HG03139 (cell line): ENCODE data around the gene DENND1A.
"Not testable (repeated sequence)": the region's sequence is repeated elsewhere in the genome, so short reads cannot be mapped to it uniquely, and the experiment has no call there.

ENCODE experiments used
- ATAC-seq: cut with Tn5 transposase; IDR thresholded peaks from one replicate; pipeline ENCODE4 v1.9.1; 2021; ENCODE audit not compliant: unreplicated experiment

The DENND1A gene

DNA sequence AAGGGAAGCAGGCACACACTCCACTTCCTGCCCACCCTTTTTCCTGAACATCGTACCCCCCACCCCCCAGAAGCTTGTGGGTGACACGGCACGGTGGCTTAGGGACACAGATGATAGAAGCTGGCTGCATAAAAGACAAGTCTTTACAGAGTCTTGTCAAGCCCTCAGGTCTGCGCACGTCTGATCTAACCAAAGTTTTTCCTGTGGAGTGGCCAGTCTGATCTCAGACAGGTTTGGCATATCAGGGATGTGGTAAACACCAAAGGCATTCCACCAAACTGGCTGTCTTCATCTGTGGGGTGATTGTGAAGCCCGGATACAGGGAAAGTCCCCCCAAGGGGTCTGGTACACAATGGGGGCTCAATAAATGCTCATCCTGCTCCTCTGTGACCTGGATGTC is 523.9 kb downstream of the DENND1A start:
- ATAC-seq = no peak

- no peak for ATAC-seq
Observed at GRCh38 chr9:123402981-123403509, 526.9 kb downstream of the DENND1A start.

- no peak for ATAC-seq
Observed at GRCh38 chr9:123401879-123402513, 527.9 kb downstream of the DENND1A start.

GRCh38 chr9:123400926-123401503 is 528.9 kb downstream of the DENND1A start:
- ATAC-seq = no peak

DNA sequence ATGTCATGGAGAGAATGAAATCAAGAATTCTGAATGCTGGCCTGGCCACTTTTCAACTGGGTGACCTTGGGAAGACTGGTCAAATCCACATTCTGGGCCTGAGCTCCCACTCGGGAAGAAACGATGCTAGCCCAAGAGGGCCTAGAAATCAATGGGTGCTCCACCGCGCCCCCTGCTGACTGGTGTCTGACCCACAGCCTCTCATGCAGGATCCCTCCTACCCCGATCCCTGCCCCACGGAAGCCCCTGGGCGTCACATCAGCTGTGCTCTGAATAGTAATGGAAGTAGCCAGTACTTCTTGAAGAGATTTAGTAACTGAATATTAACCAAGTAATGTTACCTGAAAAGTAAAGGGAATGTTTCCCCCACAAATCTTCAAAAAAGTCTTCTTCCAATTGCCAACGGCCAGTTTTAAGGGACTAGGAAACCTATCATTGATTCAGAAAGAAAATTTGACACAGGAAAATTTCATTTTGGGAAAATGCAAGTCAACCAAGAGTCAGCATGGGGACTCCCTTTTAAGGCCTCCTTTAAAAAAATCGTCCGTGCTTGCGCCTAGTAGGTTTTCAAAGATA is 530.0 kb downstream of the DENND1A start:
- ATAC-seq = no peak

DNA sequence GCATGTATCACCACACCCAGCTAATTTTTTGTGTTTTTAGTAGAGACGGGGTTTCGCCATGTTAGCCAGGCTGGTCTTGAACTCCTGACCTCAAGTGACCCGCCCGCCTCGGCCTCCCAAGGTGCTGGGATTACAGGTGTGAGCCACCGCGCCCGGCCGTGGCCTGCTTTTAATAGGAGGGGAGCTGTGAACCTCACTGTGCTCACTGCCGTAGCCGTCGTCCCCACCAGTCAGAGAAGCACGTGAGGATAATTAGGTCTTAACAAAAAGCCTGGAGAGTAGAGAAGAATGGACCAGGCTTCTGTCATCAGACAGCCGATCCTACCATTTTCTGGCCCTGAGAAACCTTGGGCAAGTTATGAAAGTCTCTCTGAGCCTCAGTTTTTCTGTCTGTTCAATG is 531.0 kb downstream of the DENND1A start:
- not testable (repeated sequence) for ATAC-seq

- ATAC-seq = no peak
Observed at GRCh38 chr9:123397975-123398374, 532.0 kb downstream of the DENND1A start.

- no peak for ATAC-seq
Observed at GRCh38 chr9:123395689-123396511, 534.0 kb downstream of the DENND1A start.

- ATAC-seq = no peak
Observed at GRCh38 chr9:123395276-123395688, 534.6 kb downstream of the DENND1A start.

DNA sequence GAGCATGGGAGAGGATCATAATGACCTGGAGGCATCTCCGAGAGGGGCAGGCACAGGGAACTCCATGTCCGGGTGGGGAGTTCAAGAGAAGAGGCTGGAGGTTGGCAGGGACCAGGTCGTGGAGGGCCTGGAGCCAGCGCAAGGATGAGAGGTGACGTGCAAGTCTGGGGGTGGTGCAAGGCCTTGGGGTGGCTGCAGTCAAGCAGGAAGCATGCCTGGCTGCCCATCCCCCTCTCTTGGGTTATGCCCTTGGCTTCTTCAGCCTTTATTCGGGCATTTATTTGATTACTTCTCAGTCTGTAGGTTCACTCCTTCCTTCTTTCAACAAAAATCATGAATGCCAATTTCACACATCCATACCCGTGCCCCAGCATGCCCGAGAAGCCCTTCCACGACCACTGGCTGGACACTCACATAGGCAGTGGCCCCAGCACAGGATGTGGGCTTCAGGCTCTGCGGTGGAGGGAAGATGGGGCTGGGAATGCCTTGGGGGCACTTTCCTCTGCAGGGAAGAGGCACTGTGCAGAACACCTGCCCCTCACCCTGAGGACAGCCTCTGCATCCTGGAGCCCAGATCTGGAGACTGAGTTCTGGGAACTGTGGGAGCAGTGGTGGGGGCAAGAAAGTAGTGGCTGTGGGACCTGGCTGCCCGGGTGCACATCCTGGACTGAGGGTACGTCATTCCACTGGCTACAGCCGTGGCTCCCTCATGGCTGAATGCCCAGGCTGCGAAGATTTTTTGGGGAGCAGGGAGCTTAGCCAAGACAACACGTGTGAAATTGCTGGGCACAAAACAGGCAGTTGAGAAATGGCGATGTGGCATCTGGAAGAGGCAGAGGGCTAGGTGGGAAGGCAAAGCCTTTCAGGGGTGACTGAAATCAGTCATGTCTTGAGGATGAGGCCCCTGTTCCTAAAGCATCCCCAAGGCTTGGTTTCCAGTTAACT is 535.4 kb downstream of the DENND1A start:
- no peak for ATAC-seq

GRCh38 chr9:123392802-123393201 is 537.1 kb downstream of the DENND1A start:
- no peak for ATAC-seq

- ATAC-seq = no peak
Observed at GRCh38 chr9:123391946-123392345, 538.0 kb downstream of the DENND1A start.

GRCh38 chr9:123391233-123391632 is 538.7 kb downstream of the DENND1A start:
- ATAC-seq = no peak

DNA sequence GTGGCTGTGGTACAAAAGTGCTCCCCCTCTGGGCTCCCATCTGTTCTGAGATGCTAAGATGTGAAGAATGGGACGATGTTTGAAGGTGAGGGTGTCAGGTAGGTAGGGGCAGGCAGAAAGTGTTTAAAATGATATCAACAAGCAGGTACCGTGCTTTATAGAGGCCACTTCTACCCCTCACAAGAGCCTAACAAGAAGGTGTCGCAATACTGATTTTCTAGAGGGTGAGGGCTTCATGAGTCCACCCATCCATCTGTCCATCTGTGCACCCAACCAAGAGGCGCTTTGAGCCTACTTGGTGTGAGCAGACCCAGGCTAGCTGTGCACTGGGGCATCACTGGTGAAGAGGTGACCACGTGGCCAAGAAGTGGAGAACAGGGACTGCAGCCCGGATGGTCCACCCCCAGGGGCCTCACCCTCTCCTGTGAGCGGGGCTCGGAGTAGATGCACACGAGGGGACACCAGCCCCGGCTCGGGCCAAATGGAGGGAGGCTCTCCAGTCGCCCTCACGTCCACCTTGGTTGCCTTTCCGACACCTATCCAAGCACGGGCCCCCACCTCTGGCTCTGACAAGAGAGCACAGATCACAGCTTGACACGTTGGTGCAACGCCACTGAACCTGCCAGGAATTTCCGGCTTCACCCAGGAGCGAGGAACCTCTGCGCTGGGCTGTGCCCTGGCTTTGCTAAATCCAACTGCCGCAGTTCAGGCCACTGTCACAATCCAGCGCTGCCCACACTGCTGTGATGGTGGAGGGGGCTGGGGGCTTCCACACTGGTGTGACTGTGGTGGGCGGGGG is 539.4 kb downstream of the DENND1A start:
- ATAC-seq = no peak

DNA sequence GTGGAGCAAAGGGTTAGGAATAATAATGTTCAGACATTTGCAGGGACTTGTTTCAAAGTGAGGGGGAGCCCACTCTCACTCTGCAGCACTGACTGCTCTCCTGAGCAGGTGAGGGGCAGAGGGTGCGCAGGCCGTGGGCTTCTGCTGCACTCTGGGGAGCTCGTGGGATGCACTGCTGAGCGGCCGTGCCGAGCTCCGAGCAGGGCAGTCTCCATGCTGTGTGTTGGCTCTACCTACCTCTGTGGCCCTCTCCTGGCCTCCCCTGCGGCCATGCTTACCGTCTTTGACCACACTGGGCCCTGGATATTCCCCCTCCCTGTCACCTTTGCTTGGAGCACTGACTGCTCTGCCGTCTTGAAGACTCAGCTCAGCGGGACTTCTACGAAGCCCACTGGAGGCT is 540.2 kb downstream of the DENND1A start:
- ATAC-seq = no peak

DNA sequence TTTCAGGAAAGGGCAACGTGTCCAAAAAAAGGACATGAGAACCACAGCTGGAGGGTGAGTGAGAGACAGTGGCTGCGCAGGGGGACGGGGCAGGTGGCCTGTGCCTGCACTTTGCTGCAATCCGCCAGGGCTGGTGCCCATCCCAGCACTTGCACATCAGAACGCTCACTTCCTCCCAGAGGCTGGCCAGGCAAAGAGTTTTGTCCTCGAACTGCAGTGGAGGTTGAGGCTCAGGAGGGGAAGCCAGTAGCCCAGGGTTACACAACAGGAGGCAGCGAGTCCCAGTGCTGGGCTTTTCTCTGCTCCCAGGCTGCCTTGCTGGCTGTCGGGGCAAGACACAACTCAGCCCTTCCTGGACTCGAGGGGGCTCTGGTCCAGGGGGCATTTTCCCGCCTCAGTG is 540.9 kb downstream of the DENND1A start:
- ATAC-seq = no peak

DNA sequence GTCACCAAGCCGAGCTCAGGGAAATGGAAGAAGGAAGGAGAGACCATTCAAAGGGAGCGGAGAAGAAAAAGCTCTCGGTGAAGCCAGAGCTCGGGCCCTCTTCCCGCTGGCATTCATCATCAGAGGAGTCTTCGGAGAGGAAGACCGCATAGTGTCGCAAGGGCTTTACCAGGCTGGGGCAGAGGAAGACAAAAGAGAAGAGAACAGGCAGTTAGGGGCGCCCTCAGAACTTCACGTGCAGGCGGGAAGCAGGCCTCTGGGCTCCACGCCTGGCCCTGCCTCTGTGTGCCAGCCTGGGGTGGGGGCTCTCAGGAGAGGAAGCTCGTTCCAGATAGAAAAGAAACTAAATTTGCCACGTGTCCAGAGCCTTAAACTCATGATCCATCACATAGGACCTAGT is 542.2 kb downstream of the DENND1A start:
- no peak for ATAC-seq

GRCh38 chr9:123383512-123384170 is 546.3 kb downstream of the DENND1A start:
- ATAC-seq = no peak
